ENCODE results near the gene P3H1. TPM values are rescaled to one million over a fixed set of nuclear protein-coding genes. Genes with fewer than 3 reads are reported as not detected.

P3H1 gene
- total RNA-seq, 4 donors from 2014 or later = 11.5 to 119 (median 34.7) TPM

DNA sequence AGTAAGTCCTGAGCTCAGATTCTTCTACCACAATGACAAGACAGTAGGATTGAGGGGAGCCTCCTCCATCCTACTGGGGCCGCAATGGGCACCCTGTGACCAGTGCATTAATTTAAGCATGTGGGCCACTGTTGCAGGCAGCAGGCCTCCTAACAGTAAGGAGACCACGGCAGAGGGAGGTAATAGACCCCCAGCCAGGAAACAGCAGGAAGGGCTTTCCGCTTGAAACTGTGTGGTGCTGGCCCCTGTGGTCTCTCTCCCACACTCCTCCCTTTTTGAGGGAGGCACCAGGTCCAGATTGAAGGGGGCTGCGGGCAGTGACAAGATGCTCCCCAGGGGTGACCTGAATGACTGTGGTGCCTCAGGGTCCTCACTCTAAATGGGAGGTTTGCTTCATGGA lies 25.1 kb downstream of the P3H1 start:
- TF ChIP-seq, protein P1, sequence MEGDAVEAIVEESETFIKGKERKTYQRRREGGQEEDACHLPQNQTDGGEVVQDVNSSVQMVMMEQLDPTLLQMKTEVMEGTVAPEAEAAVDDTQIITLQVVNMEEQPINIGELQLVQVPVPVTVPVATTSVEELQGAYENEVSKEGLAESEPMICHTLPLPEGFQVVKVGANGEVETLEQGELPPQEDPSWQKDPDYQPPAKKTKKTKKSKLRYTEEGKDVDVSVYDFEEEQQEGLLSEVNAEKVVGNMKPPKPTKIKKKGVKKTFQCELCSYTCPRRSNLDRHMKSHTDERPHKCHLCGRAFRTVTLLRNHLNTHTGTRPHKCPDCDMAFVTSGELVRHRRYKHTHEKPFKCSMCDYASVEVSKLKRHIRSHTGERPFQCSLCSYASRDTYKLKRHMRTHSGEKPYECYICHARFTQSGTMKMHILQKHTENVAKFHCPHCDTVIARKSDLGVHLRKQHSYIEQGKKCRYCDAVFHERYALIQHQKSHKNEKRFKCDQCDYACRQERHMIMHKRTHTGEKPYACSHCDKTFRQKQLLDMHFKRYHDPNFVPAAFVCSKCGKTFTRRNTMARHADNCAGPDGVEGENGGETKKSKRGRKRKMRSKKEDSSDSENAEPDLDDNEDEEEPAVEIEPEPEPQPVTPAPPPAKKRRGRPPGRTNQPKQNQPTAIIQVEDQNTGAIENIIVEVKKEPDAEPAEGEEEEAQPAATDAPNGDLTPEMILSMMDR (IDR thresholded peaks at IDR 0.05) = no peak
- TF ChIP-seq POLR2A (IDR thresholded peaks at IDR 0.05) = no peak
- H3K27ac ChIP-seq = no peak overlapping the region
- no peak overlapping the region for H3K4me3 ChIP-seq
- H3K4me1 ChIP-seq = no peaks in the 10 kb centered on the region
- no peaks in the 10 kb centered on the region for H3K36me3 ChIP-seq
- H3K9me3 ChIP-seq = no peaks in the 10 kb centered on the region
- no peak for DNase-seq
- no peaks in the 10 kb centered on the region for H3K27me3 ChIP-seq
- intact Hi-C loops (cut with DNase I; ENCODE audit: low total_unique reads) = no loop called here

DNA sequence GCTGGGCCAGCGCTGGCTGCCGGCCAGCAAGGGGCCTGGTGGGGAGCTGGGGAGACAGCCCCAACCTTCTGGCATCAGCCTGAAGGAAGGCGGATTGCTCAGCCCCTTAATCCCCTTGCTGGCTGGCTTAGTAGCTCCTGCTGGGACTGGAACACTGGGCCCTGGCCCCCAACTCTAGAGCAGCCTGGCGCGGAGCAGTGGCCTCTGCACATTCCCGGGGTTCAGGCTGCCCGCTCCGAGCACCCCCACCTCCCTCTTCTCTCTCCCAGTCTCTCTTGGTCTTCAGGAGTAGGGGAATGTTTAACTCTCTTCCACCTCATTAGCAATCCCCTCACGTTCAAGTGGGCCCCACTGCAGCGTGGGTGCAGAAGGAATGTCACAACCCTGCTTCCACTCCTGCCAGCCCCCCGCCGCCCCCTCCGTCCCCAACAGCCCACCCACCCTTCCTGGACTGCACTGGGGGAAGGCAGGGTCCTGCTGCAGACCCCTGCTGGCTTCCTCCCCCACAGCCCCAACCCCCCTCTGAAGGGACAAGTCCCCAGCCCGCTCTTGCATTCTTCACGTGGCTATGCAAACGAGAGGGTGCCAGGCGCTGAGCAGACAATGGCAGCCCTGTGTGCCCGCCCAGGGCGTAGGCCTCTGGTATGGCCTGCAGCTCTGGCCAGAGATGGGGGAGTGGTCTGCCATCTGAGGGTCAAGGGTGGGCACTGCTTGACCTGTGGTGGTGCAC lies 25.8 kb downstream of the P3H1 start:
- H3K4me3 ChIP-seq = no peak overlapping the region
- TF ChIP-seq, protein P1 (IDR thresholded peaks at IDR 0.05) = no peak
- no peak for TF ChIP-seq POLR2A (IDR thresholded peaks at IDR 0.05)
- no peak for DNase-seq
- H3K27ac ChIP-seq = no peak overlapping the region
- intact Hi-C loops (cut with DNase I; ENCODE audit: low total_unique reads) = no loop called here
- no peaks in the 10 kb centered on the region for H3K27me3 ChIP-seq
- H3K9me3 ChIP-seq = no peaks in the 10 kb centered on the region
- no peaks in the 10 kb centered on the region for H3K4me1 ChIP-seq
- H3K36me3 ChIP-seq = no peaks in the 10 kb centered on the region

DNA sequence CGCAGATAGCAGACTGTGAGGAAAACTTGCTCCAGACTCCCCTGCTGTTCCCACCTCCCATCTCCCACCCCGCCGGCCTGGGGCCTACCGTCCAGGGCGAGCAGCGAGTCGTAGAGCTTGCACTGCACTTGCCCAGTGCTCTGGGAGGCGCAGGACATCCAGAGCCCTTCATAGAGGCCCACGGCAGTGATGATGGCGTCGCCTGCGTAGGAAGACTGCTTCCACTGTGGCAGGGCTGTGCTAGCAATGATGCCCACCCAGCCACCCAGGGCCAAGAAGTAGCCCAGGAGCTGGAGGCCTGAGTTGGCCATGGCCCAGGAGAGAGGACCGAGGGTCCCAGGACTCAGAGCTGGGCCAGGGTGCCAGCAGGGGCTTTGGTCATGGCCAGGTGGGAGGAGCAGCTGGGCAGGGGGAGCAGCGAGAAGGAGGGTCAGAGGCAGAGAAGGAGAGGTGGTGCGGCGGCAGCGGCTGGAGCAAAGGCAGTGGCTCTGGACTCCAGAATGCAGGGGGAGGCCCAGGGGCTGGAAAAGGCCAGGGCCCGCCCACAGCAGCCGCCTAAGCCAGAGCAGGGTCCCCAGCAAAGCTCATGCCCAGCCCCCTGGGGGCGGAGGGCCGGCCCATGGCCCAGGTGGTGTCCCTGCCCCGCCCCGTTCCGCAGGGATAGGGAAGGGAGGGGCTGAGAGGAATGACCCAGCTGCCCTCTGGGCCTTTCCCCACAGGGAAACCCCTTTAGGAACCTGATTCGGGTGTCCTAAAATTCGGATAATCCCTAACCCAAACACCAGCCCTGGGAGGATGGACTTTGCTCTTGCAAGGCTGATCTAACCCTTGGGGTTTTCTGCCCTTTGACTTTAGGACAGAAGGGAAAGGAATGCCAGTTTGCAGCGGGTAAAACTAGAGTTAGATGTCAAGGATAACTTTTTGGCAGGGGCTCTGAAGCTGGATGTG lies 26.8 kb downstream of the P3H1 start, which contains the start of gene CLDN19:
Gene CLDN19 (minus strand): TSS at position 484 of the 948 bp plus-strand sequence. CDS start 173 bp downstream, at position 311.
- Histone ChIP-seq H3K4me3 (no peak within 1 kb of the TSS), H3K9me3 (no peaks in the 10 kb centered on the region), H3K27ac (no peak within 1 kb of the TSS), H3K27me3 (no peaks in the 10 kb centered on the region), H3K4me1 (no peaks in the 10 kb centered on the region), H3K36me3 (no peaks in the 10 kb centered on the region)
- no peak for TF ChIP-seq POLR2A (IDR thresholded peaks at IDR 0.05)
- TF ChIP-seq, protein P1 (IDR thresholded peaks at IDR 0.05) = no peak
- intact Hi-C loops (cut with DNase I; ENCODE audit: low total_unique reads) = no loop called here
- no peak for DNase-seq

DNA sequence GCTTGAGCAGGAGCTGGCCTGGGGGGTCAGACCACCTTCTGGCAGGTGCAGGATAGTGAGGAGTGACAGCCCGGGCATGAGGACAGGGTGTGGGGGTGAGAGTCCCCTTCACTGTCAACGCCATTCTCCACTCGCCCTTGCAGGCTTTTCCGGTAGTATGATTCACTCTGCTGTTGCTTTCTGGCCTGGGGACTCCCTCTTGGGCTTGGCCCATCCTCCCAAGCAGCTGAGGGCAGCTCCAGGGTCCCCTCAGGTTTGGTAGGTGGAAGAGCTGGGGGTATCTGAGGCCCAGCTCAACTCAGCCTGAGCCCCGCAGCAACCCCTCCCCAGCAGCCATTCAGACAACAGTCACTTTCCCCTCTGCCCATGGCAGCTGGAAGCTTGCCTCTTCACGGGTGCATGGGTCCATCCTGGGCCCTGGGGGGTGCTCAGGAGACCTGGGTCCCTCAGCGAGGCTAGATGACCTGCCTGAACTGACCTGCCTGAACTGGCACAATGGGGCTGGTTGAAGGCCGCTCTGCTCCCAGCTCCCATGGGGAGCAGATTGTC lies 28.1 kb downstream of the P3H1 start:
- Histone ChIP-seq H3K9me3 (no peaks in the 10 kb centered on the region), H3K27me3 (no peaks in the 10 kb centered on the region), H3K4me3 (no peak overlapping the region), H3K27ac (no peak overlapping the region), H3K4me1 (no peaks in the 10 kb centered on the region), H3K36me3 (no peaks in the 10 kb centered on the region)
- TF ChIP-seq, protein P1 (IDR thresholded peaks at IDR 0.05) = no peak
- TF ChIP-seq POLR2A (IDR thresholded peaks at IDR 0.05) = no peak
- no peak for DNase-seq
- intact Hi-C loops (cut with DNase I; ENCODE audit: low total_unique reads) = no loop called here

Measured in uterus (tissue), 4 donors.